Measurements from ENCODE around the gene RNF44. TPM values are rescaled to one million over a fixed set of nuclear protein-coding genes. Genes with fewer than 3 reads are reported as not detected.
"Not testable (repeated sequence)": the region's sequence is repeated elsewhere in the genome, so short reads cannot be mapped to it uniquely, and the experiment has no call there.

RNF44 gene
- total RNA-seq, 1 donor from 2014 or later = 32.4 TPM

- intact Hi-C loops (cut with micrococcal nuclease) = no loop called here
- DNase-seq (no peak), ATAC-seq (no peak)
These were observed 44.8 kb downstream of the RNF44 start for GRCh38 chr5:176492431-176492830.

- ATAC-seq = no peak
- intact Hi-C loops (cut with micrococcal nuclease) = no loop called here
- DNase-seq = no peak
These were observed 45.3 kb downstream of the RNF44 start for GRCh38 chr5:176491901-176492300.

GRCh38 chr5:176491101-176491502 is 46.1 kb downstream of the RNF44 start:
- intact Hi-C loops (cut with micrococcal nuclease) = no loop called here
- ATAC-seq (no peak), DNase-seq (no peak)

GRCh38 chr5:176490301-176490700 is 46.9 kb downstream of the RNF44 start:
- no peak for ATAC-seq
- intact Hi-C loops (cut with micrococcal nuclease) = no loop called here
- DNase-seq = no peak

DNA sequence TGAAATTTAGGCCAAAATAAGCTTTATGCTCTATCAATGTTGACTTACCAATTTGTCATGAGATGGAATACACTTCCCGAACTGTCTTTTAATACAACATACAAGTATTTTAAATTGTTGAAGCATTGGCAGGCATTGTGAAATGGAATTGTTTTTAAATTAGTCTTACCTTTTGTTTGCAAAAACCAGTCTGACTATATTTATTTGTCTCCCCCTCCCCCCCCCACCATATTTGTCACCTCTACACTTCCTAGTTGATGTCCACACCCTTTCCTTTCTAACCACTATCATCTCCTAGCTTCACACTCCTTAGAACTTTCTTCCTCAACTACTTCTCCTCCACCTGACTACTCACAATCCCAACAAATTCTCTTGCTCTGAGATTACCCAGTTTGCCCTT is 48.1 kb downstream of the RNF44 start:
- ATAC-seq (no peak), DNase-seq (no peak)
- intact Hi-C loops (cut with micrococcal nuclease) = no loop called here

DNA sequence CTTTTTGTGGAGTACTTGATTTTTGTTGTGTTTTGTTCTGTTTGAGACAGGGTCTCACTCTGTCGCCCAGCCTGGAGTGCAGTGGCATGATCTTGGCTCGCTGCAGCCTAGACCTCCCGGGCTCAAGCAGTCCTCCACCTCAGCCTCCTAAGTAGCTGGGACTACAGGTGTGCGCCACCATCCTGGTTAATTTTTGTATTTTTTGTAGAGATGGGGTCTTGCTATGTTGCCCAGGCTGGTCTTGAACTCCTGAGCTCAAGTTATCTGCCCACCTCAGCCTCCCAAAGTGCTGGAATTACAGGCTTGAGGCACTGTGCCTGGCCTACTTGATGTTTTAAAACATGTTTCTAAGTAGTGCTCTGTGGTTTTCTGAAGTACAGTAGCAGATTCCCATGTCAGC is 50.0 kb downstream of the RNF44 start:
- DNase-seq; ATAC-seq; intact Hi-C loops (cut with micrococcal nuclease): not testable (repeated sequence)

DNA sequence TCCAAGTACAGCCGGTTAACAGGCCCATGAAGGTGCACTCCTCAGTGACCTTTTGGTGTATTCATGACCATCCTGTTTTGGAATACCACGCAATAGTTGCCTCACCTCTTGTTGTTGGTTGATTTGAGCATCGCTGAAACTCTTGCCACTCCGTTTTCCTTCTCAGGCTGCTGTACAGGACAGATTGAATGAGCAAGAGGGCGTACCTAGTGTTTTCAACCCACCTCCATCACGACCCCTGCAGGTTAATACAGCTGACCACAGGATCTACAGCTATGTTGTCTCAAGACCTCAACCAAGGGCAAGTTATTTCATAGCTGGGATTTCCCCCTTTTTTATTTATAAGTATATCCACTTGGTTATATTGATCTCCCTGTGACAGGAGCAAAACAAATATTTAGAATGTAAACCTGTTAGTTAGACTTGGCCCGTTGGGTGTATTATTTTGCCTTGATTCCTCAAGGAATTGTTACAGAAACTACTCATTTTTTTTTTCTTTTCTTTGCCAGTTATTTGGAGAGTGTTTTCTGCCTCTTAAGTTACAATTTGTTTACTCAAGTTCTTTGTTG is 50.9 kb downstream of the RNF44 start:
- ATAC-seq = no peak
- intact Hi-C loops (cut with micrococcal nuclease) = no loop called here
- DNase-seq = no peak

GRCh38 chr5:176485176-176485575 is 52.0 kb downstream of the RNF44 start:
- intact Hi-C loops (cut with micrococcal nuclease) = no loop called here
- DNase-seq = no peak
- no peak for ATAC-seq

GRCh38 chr5:176481711-176482110 is 55.5 kb downstream of the RNF44 start:
- intact Hi-C loops (cut with micrococcal nuclease) = no loop called here
- no peak for ATAC-seq
- DNase-seq = no peak

Other genes starting within 250 kb of the RNF44 start
- 82.2 TPM for gene KIAA1191, start 175.6 kb downstream of the RNF44 start, total RNA-seq
- 4.4 TPM for gene ARL10, start 171.9 kb downstream of the RNF44 start, total RNA-seq
- 19.0 TPM for gene NOP16, start 148.8 kb downstream of the RNF44 start, total RNA-seq
- gene HIGD2A, start 148.7 kb downstream of the RNF44 start, total RNA-seq = 222 TPM
- 223 TPM for gene CLTB, start 120.9 kb downstream of the RNF44 start, total RNA-seq
- 16.2 TPM for gene FAF2, start 89.0 kb downstream of the RNF44 start, total RNA-seq
- 0.20 TPM for gene CDHR2, start 11.9 kb upstream of the RNF44 start, total RNA-seq
- gene GPRIN1, start 72.8 kb upstream of the RNF44 start, total RNA-seq = 0.50 TPM
- gene SNCB, start 93.1 kb upstream of the RNF44 start, total RNA-seq = not detected
- not detected for gene EIF4E1B, start 93.3 kb upstream of the RNF44 start, total RNA-seq
- 31.7 TPM for gene TSPAN17, start 110.1 kb upstream of the RNF44 start, total RNA-seq

Data from left ventricle myocardium superior (tissue), 1 donor.